Fibroblast of skin of abdomen (primary cell): ENCODE results near the gene CYBA.
A peak's percentile ranks its signal among the peaks of the same experiment; 100 is the strongest.
"Not testable (repeated sequence)": the region's sequence is repeated elsewhere in the genome, so short reads cannot be mapped to it uniquely, and the experiment has no call there.

ENCODE experiments used
- DNase-seq: peaks from one replicate; pipeline ENCODE4 v3.0.0-alpha.2; 2013

CYBA gene

DNA sequence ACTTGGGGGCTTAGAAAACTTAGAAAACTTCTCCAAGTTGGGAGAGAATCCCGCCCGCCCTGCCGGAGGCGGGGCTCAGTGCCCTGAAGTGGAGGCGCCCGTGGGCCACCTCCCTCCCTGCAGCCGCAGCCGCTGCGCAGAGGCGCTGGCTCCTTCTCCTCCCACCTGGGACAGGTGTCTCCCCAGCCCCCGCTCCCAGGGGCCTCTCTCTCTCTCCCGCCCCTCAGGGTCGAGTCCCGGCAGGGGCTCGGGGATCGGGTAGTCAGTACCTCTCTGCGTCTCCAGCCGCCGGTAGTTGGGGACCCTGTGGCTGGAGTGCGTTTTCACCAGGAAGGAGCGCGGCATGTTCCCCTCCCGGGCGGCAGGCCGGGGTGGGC, 35.2 kb upstream of the CYBA start:
- no peak for DNase-seq

DNA sequence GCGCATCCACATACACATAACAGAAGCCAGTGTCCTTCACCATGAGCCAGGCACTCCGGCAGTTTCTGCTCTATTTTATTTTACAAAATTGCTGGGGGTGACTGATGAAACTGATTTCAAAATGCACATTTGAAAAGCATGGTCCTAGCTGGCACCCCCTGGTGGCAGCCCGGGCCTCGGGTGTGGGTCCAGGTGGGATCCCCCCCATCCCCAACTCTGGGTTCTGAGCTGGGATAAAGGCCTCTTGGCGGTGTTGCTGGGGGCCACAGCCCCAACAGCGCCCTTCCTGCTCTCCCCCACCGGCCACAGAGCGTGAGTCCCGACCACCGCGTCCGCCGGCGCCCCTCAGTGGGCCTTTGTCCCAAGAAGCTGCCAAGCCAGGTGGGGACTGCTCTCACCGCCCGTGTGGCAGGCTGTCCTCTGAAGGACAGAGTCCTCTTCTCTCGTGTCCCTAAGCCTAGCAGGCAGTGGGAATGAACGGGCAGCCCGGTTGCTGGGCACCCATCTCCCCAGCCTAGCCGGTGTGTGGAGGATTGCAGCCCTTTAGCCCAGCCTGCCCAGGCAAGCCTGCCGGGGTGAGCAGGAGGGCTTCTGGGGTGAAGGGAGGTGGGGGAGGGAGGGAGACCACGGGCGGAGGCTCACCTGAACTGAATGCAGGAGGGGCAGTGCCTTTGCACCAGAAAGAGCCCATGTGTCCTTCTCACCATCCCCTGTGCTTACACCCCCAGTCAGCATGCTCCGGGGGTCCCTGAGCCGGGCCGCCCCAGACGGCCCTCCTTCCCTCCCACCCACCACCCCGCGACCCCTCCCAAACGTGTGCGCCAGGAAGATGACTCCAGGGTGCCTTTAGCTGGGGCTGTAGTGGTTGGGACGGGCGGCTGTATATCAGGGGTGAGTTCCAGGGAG, 34.6 kb upstream of the CYBA start:
- DNase-seq: peak; percentile 50

- no peak for DNase-seq
Observed at GRCh38 chr16:88684569-88685155, 33.8 kb upstream of the CYBA start.

DNA sequence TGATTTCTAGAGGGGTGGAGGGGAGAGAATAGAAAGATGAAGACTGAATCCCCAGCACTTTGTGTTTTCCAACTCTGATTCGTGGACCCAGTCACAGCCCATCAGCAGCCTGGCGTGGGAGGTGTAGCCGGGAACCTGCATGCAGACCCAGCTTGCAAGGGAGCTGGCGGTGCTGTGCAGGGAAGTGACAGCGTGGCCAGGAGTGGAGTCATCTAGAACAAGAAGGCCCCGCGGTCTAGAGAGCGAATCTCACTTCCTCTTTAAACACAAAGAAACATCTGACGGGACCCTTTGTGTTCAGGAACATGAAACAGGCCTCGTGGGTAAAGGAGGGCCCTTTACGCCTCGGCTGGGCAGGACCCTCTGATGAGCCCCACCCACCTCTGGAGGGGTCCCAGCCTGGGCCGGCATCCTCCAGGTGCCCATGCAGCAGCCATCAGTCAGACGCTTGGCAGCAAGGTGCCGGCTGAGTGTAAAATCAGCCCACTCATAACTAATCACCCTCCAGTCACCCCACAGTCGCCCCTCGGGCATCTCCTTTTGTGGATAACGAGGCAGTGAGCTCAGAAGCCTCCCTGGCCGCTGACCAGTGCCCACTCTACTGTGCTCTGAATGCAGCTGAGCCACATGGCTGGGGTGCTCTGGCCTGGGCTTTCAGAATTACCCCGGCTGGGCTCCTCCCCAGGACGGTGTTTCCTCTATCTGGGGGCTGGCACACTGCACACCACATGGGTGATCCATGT, 31.0 kb upstream of the CYBA start:
- no peak for DNase-seq

GRCh38 chr16:88681084-88681680, 30.3 kb upstream of the CYBA start:
- DNase-seq: no peak

- no peak for DNase-seq
Observed at GRCh38 chr16:88680554-88681083, 29.8 kb upstream of the CYBA start.

DNA sequence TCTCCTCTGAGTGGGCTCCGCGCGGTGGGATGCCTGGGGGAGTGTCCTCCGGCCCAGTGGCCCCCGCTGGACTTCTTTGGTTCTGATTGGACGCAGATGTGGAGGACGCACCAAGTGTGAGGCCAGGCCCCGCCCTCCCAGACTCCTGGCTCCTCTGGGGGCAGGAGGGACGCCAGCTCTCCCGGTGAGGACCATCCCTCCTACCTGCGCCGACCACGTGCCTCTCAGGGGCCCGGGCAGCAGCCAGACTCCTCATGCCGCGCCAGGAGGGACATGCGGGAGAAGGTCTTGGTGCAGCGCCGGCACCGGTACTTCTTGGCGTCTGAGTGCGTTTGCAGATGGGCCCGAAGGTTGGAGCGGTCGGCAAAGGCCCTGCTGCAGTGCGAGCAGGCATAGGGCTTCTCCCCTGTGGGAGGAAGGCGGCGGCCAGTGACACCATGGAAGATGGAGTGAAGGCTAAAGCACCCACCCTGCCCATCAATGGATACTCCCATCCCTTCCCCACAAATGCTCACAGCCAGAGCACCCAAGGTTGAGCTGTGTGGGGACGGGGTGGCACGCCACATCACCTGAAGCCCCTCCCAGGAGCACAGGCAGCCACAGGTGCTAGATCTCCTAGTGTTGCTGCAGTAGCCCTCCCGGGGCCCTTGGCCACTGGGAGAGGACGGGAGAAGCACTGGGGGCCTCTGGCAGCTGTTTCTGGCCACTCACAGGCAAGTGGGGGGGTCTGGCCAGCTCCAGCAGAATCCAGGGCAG, 27.5 kb upstream of the CYBA start:
- no peak for DNase-seq

GRCh38 chr16:88677721-88678120, 26.9 kb upstream of the CYBA start:
- no peak for DNase-seq

- DNase-seq: no peak
Observed at GRCh38 chr16:88676502-88677242, 25.8 kb upstream of the CYBA start.

- no peak for DNase-seq
Observed at GRCh38 chr16:88673716-88674379, 23.0 kb upstream of the CYBA start.

DNA sequence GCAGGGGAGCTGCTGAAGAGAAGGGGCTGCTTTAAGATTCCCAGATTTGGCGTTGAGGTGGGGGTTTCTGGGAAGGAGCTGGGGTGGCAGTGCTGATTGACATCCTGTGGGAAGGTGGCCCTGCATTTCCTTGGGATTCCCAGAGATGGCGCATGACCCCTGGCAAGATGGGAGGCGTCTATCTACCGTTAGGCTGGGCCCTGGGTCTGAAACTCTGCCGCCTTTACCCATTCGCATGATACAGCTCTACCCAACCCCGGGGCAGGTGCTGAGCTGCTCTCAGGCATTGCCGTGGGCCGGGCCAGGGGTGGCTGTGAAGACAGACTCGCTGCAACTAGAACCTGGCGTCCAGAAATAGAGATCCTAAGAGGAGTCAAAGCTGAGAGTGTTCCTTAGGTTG, 21.9 kb upstream of the CYBA start:
- no peak for DNase-seq

- no peak for DNase-seq
Observed at GRCh38 chr16:88671806-88672205, 21.0 kb upstream of the CYBA start.

DNA sequence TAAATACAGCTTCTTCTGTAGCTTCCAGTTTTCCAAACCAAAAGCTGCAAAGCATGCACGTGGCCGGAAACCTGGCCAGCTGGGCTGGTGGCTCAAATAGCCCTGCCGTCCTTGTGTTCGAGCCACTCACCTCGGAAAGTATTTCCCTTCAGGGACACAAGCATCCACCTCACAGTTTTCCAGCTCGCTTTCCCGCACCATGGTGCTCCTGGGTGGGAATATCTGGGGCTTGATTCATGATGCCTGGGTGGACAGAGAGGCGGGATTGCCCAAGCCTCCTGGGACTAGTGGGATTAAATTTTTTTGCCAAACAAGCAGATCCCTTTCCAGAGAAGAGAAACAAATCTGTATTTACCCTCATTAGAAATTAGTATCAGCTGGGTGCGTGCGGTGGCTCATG, 19.1 kb upstream of the CYBA start:
- no peak for DNase-seq

DNA sequence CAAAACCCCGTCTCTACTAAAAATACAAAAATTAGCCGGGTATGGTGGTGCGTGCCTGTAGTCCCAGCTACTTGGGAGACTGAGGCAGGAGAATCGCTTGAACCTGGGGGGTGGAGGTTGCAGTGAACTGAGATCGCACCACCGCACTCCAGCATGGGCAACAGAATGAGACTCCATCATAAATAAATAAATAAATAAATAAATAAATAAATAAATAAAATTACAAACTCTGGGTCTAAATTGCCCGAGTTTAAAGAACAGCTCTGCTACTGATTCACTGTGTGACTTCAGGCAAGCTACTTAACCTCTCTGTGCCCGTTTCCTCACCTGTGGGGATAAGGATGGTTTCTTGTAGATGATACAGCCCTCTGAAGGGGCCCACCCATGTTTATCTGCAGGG, 18.6 kb upstream of the CYBA start:
- not testable (repeated sequence) for DNase-seq

GRCh38 chr16:88667461-88667860, 16.6 kb upstream of the CYBA start:
- no peak for DNase-seq

- no peak for DNase-seq
Observed at GRCh38 chr16:88665570-88665969, 14.7 kb upstream of the CYBA start.

DNA sequence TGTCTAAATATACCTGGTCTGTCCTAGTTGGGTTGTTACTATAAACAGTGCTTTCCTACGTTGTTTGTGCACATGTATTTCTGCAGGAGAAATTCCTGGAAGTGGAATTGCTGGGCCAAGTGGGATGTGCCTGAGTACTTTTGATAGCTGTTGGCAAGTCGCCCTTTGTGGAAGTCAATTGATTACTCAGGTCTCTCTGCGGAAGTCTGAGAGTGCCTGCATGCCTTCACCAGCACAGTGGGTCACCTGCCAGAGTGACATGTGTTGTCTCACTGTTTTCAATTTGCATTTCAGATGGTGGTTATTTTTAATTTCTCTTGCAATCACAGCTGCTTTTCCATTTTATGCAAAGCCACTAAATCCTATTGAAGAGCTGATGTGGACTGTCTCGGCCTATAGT, 14.3 kb upstream of the CYBA start:
- DNase-seq: no peak

GRCh38 chr16:88662843-88663606, 12.2 kb upstream of the CYBA start, which contains the start of gene MVD:
Gene MVD (minus strand): TSS chr16:88663091. CDS start chr16:88663080, 11 bp downstream.
- peak; percentile 97 for DNase-seq

DNA sequence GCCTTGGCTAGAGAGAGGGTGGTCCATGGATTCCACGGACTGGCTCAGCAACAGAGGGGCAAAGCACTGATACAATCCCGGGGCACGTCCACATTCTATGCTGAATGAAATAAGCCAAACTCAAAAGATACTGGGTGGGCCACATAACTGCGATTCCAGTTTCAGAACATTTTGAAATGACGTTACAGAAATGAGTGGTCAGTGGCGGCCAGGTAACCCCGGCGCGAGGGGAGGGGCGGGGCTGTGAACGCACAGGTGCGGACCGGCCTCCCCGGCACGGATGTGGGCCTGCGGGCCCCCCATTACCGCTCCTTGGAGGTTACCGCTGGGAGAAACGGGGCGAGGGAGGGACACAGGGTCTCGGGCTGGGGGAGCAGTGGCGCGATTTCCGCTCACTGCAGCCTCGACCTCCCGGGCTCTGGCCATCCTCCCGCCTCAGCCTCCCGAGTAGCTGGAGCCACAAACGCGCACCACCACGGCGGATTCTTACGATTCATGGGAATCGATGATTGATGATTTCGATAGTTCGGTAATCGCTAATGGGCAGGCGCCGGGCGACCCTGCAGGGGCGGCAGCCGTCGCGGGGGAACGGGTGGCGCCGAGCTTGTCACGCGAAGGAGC, 11.5 kb upstream of the CYBA start:
- no peak for DNase-seq
